HG03521 (cell line): ENCODE measurements around the gene DOK7.
"Not testable (repeated sequence)": the region's sequence is repeated elsewhere in the genome, so short reads cannot be mapped to it uniquely, and the experiment has no call there.

Experiments used
- ATAC-seq: cut with Tn5 transposase; IDR thresholded peaks from one replicate; pipeline ENCODE4 v1.9.1; 2021; ENCODE audit warnings: mild to moderate bottlenecking, moderate library complexity; ENCODE audit not compliant: unreplicated experiment

DOK7 gene

DNA sequence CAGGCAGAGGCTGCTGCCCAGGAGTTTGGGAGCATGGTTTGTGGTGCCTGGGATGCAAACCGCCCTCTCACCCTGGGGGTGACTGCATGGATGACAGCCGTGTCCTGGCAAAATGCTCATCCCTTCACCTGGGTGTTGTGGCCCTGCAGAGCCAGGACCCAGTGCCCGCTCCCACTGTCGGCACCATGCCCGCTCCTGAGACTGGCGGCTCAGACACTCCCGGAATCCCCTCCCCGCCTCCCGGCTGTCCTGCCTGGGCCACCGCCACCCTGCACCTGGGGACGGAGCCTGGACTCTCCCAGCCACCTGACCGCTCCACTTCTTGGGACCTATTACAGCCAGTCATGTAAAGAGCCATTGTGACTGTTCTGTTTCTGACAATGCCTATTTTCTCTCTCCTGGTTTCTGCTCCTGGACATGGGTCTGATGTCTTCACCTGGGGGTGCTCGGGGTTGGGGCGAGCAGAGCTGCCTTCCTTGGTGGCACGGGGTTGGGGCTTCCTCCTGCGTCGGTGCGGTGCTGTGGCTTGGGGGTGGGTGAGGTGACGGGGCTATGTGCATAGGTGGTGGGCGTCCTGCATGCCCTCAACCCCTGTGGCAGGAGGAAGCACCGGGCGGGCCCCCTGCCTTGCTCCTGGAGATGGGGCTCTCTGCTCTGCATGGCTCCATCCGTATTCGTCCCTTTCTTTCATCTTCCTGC, 38.2 kb downstream of the DOK7 start:
- no peak for ATAC-seq

- ATAC-seq, result no peak
Measured at GRCh38 chr4:3501825-3502425, 38.8 kb downstream of the DOK7 start.

DNA sequence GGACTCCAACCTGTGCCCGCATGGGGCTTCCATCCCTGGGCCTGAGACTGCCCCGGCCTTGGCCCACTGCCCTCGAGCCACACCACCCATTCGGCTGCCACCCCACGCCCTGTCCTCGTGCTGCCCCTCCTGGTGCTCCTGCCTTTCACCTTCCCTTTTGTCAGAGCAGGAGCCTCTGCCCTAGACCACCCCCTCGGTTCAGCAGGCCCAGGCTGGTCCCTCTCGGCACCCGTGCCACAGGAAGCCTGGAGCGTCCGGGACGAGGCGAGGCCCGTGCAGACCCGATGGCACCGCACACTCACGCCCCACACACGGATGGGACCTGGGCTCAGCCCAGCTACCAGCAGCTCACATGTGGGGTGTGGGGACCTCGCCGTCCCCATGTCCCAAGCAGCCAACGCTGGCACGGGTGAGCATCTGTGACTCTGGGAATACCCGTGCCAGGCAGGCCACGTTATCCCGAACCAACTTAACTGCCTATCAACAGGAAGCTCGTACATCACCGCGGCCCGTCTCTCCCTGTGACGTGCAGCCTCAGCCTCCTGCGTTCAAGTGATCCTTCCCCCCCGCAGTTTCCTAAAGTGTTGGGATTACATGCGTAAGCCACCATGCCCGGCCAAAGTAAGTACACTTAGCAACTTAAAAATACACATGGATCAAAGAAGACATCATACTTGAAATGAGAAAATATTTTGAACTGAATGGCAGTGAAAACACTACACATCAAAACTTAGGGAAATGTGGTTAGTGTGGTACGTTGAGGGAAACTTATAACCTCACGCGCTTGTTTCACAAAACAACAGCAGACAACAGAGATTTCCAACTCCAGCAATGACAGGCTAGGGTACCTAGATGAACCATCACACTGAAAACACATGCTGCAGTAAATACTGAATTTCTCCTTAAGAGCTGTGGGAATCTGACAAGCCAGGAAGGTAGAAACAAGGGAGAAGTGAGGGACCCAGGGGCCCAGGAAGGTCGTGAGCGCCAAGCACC, 40.1 kb downstream of the DOK7 start:
- no peak for ATAC-seq

GRCh38 chr4:3505231-3505630, 42.1 kb downstream of the DOK7 start:
- ATAC-seq, result no peak

- ATAC-seq, result no peak
Measured at GRCh38 chr4:3508542-3508941, 45.4 kb downstream of the DOK7 start.

GRCh38 chr4:3510481-3510880, 47.4 kb downstream of the DOK7 start:
- ATAC-seq, result no peak

- ATAC-seq, result no peak
Measured at GRCh38 chr4:3511187-3511586, 48.1 kb downstream of the DOK7 start.

- not testable (repeated sequence) for ATAC-seq
Measured at GRCh38 chr4:3511601-3512000, 48.5 kb downstream of the DOK7 start.

GRCh38 chr4:3512279-3512678, 49.2 kb downstream of the DOK7 start:
- no peak for ATAC-seq

DNA sequence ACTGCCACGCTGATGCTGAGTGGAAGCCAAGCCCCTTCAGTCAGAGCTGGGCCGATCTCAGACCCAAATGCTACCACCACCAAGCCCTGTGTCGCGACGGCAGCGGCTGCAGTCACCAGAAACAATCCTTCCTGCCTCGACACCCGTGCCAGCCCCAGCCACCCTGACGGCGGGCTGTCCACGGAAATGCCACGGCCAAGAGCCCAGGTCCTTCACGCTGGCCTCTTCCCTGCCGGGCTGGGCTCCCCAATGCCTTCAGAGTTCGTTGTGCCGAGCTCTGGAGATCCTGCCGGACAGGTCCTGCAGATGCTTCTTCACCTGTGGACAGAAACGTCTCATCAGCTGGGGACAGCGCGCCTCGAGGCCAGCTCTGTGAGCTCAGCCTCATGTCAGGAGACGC, 49.6 kb downstream of the DOK7 start:
- ATAC-seq, result no peak

DNA sequence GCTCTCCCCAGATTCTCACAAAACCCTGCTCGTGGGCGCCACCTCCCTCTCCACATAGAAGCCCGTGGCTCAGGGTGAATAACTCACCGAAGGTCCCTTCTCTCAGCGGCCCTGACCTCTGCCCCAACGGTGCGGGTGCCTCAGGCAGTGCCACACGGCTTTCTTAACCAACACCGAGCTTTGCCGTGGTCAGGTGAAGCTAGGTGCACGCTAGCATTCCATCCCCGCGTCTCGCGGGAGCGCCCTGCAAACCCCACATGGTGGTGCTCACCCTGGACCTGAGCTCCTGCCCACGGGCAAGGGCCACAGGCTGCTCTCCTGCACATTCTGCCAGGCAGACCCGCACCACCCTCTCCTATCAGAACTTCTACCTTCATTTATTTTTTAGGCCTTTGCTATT, 50.7 kb downstream of the DOK7 start:
- no peak for ATAC-seq

- ATAC-seq, result no peak
Measured at GRCh38 chr4:3514221-3514780, 51.2 kb downstream of the DOK7 start.

DNA sequence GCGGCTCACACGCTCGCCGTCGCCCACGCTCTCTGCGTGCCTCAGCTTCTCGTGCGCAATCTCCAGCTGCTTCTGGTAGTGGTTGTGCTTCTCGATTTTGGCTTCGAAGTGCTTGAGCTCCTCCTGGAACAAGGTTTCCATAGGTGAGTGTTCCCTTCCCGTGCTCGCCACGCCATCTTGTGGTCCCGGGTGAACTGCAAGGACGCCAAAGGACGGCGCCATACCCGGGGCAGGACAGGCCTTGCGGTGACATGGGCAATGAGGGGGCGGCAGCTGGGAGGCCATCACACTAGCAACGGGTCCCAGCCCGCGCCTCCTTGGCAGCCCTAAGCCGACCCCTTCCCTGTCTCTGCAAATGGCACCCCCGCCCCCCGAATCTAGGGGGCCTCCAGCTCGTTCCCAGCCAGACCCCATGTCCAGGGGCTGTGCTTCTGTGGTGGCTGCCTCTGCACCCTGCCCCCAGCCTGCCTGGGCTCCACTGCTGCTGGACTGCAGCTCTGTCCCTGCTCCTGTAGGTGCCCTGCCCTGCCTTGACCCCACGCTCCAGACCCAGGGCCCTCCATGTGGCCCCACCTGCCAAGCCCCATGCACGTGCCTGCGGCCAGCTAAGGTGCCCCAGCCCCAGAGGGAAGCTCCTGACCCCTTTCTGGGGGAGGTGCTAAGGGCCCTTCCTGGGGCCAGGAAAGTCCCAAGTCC, 51.8 kb downstream of the DOK7 start:
- ATAC-seq, result no peak

- no peak for ATAC-seq
Measured at GRCh38 chr4:3515646-3516045, 52.5 kb downstream of the DOK7 start.

DNA sequence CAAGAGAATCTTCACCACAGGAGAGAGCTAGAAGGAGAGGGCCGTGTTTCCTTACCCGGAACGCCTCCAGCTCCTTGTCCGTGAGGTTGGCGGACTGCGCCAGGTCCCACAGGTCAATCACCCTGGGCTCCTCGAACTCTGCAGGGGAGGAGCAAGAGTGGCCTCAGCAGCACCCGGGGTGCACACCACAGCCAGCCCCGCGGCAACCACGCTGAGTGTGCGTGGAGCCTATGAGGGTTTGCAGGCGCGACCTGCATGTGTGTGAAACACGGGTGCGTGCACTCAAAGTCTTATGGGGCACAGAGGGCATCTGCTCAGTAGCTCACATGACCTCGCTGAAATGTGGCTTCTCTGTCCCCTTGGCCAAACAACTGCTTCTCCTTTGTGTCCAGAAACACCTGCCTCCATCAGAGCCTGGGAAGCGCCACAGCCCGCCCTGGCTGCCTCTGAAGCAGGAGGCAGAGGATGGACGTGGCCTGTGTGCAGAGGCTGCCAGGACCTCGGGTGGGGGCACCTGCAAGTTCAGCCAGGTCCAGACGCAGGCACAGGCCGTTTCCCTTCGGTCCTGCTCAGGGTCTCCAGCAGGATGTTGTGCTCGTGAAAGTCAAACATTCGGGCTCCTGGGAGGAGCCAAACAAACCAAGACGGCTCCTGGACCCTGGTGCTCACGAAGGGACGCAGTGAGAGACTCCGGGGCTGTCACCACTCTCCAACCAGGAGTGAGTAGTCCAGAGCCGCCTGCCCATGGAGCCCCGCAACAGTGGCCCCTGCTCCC, 53.1 kb downstream of the DOK7 start:
- no peak for ATAC-seq

GRCh38 chr4:3516836-3517730, 54.0 kb downstream of the DOK7 start:
- no peak for ATAC-seq

DNA sequence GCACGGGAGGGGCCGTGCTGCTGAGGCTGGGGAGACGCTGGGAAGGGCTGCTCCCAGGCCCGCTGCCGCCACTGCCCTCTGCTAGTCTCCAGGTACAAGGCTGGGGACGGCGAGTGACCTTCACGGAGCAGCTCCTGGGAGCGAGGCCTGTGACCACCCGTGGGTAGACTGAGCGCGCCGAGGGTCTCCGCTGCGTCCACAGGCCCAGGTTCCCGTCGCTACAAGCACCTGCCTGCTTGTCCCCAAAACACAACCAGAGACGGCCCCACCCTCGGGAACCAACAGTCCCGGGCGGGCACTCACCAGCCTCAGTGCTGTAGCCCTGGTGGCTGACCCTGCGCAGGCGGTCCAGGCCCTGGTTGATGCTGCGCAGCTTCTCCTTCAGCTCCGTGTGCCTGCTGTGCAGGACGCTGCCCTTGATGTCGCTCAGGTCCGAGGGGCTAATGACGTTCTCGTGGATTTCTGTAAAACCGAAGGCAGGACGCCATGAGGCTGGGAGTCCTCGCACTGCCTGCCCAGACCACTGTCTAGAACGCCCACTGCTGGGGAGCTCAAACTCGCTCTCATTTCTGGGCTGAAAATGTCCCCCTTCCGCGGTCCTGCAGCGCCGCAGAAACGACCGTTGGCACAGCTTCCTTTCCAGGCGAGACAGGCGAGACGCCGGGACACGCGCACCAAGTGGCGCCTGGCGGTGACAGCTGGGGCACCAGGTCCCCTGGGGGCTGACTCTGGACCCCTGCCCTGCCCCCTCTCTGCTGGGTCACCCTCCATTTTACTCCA, 54.8 kb downstream of the DOK7 start:
- ATAC-seq, result no peak

- no peak for ATAC-seq
Measured at GRCh38 chr4:3518511-3518880, 55.4 kb downstream of the DOK7 start.
